Coronary artery (tissue), 2 donors: ENCODE data around the gene CADPS.
A peak's percentile ranks its signal among the peaks of the same experiment; 100 is the strongest.

Experiments used
- DNase-seq: peaks from one replicate; pipeline ENCODE4 v3.0.0-alpha.2; 2017; ENCODE audit warnings: low spot score
- H3K27ac ChIP-seq, 2 donors: fragments of 200-600 bp; sonication (generic); one replicate each; pipeline ENCODE4 v1.5.1; 2016 to 2019
- H3K4me3 ChIP-seq: fragments of 200-600 bp; sonication (generic); 2 replicates; pipeline ENCODE4 v1.5.1; 2016; ENCODE audit warnings: mild to moderate bottlenecking, moderate library complexity
- CTCF ChIP-seq: fragments of 200-600 bp; sonication (generic); IDR thresholded peaks from one replicate; pipeline ENCODE4 v1.5.1; 2019; ENCODE audit warnings: antibody characterized with exemption

CADPS gene

GRCh38 chr3:62562596-62562995, 312.6 kb downstream of the CADPS start:
- TF ChIP-seq CTCF = no peak
- DNase-seq = no peak

GRCh38 chr3:62562017-62562416, 313.2 kb downstream of the CADPS start:
- H3K27ac ChIP-seq = peak overlapping the region; percentile 32 to 50
- no peak for DNase-seq
- no peak for TF ChIP-seq CTCF
- no peak overlapping the region for H3K4me3 ChIP-seq

More at GRCh38 chr3:62562596-62562995, 312.6 kb downstream of the CADPS start:
- Histone ChIP-seq H3K27ac (peak overlapping the region; percentile 32 to 50), H3K4me3 (no peak overlapping the region)

GRCh38 chr3:62559831-62560445, 315.3 kb downstream of the CADPS start:
- Histone ChIP-seq H3K27ac (no peak overlapping the region), H3K4me3 (no peak overlapping the region)
- DNase-seq = no peak
- no peak for TF ChIP-seq CTCF

GRCh38 chr3:62558549-62559112, 316.6 kb downstream of the CADPS start:
- no peak for DNase-seq
- no peak for TF ChIP-seq CTCF
- H3K27ac ChIP-seq = no peak overlapping the region
- no peak overlapping the region for H3K4me3 ChIP-seq

- Histone ChIP-seq H3K27ac (no peak overlapping the region), H3K4me3 (no peak overlapping the region)
- DNase-seq = no peak
- no peak for TF ChIP-seq CTCF
Measured at GRCh38 chr3:62557983-62558382, 317.2 kb downstream of the CADPS start.

- no peak for DNase-seq
- no peak for TF ChIP-seq CTCF
- no peak overlapping the region for H3K4me3 ChIP-seq
- no peak overlapping the region for H3K27ac ChIP-seq
Measured at GRCh38 chr3:62557450-62557849, 317.8 kb downstream of the CADPS start.

GRCh38 chr3:62556121-62556815, 318.9 kb downstream of the CADPS start:
- Histone ChIP-seq H3K4me3 (no peak overlapping the region), H3K27ac (no peak overlapping the region)
- no peak for DNase-seq
- no peak for TF ChIP-seq CTCF
